Coronary artery (tissue), 2 donors: ENCODE data around the gene ADAMTSL2.

ENCODE experiments used
- DNase-seq: peaks from one replicate; pipeline ENCODE4 v3.0.0-alpha.2; 2017; ENCODE audit warnings: low spot score
- H3K27ac ChIP-seq, 2 donors: fragments of 200-600 bp; sonication (generic); one replicate each; pipeline ENCODE4 v1.5.1; 2016 to 2019
- H3K4me3 ChIP-seq: fragments of 200-600 bp; sonication (generic); 2 replicates; pipeline ENCODE4 v1.5.1; 2016; ENCODE audit warnings: mild to moderate bottlenecking, moderate library complexity
- CTCF ChIP-seq: fragments of 200-600 bp; sonication (generic); IDR thresholded peaks from one replicate; pipeline ENCODE4 v1.5.1; 2019; ENCODE audit warnings: antibody characterized with exemption

Gene ADAMTSL2

GRCh38 chr9:133556354-133556753, 21.9 kb downstream of the ADAMTSL2 start:
- TF ChIP-seq CTCF: no peak
- Histone ChIP-seq H3K27ac (no peak overlapping the region), H3K4me3 (no peak overlapping the region)
- DNase-seq: no peak

GRCh38 chr9:133557581-133557980, 23.1 kb downstream of the ADAMTSL2 start:
- Histone ChIP-seq H3K27ac (peak overlapping the region in 1 of 2 donors; percentile 77), H3K4me3 (no peak overlapping the region)
- no peak for DNase-seq
- no peak for TF ChIP-seq CTCF

- DNase-seq: no peak
- TF ChIP-seq CTCF: no peak
- H3K4me3 ChIP-seq: peak overlapping the region; percentile 62
- peak overlapping the region in 1 of 2 donors; percentile 77 for H3K27ac ChIP-seq
Observed at GRCh38 chr9:133558191-133559126, 24.0 kb downstream of the ADAMTSL2 start.

- no peak overlapping the region for H3K4me3 ChIP-seq
Observed at GRCh38 chr9:133560311-133560710, 25.8 kb downstream of the ADAMTSL2 start.

GRCh38 chr9:133560944-133561343, 26.4 kb downstream of the ADAMTSL2 start:
- Histone ChIP-seq H3K4me3 (no peak overlapping the region), H3K27ac (no peak overlapping the region)
- TF ChIP-seq CTCF: no peak
- no peak for DNase-seq

More at GRCh38 chr9:133560311-133560710, 25.8 kb downstream of the ADAMTSL2 start:
- TF ChIP-seq CTCF: no peak
- no peak for DNase-seq
- H3K27ac ChIP-seq: no peak overlapping the region

- Histone ChIP-seq H3K27ac (no peak overlapping the region), H3K4me3 (no peak overlapping the region)
- no peak for DNase-seq
- TF ChIP-seq CTCF: no peak
Observed at GRCh38 chr9:133561976-133562554, 27.6 kb downstream of the ADAMTSL2 start.
